K562 (cell line): Measurements from ENCODE around the gene RALY. TPM values are rescaled to one million over a fixed set of nuclear protein-coding genes. Genes with fewer than 3 reads are reported as not detected.

Experiments used
- CBX1 ChIP-seq: sonication (generic); IDR thresholded peaks from 2 replicates; pipeline ENCODE4 v1.6.1; 2016; ENCODE audit warnings: antibody characterized with exemption, low read depth, mild to moderate bottlenecking
- FOXA1 ChIP-seq: fragments of 450-650 bp; IDR thresholded peaks from 2 replicates; pipeline ENCODE4 v1.6.1; 2016; ENCODE audit warnings: mild to moderate bottlenecking, borderline replicate concordance
- SETDB1 ChIP-seq: IDR thresholded peaks from one replicate; pipeline ENCODE4 v1.6.1; 2012; ENCODE audit warnings: low read length, control low read depth, inconsistent platforms
- SRF ChIP-seq, 2 experiments: fragments of 250-450, 450-650 bp in 1 of 2; sonication (Bioruptor Pico) in 1 of 2; sonication (generic) in 1 of 2; formaldehyde crosslinking; IDR thresholded peaks; 2 replicates each; pipeline versions ENCODE4 v1.5.0 to v1.5.1; 2020 to 2022; ENCODE audit warnings: mild to moderate bottlenecking in 1 of 2, missing genetic modification reagents in 1 of 2
- ZNF24 ChIP-seq: fragments of 450-650 bp; IDR thresholded peaks from 2 replicates; pipeline ENCODE4 v1.6.1; 2016
- ZNF707 ChIP-seq: fragments of 250-450 bp; sonication (Bioruptor Pico); conservative IDR thresholded peaks from 2 replicates; pipeline ENCODE4 v1.8.0; 2022; ENCODE audit warnings: inconsistent platforms, mild to moderate bottlenecking, moderate library complexity
- ZNF76 ChIP-seq: fragments of 250-450 bp; sonication (Bioruptor Pico); IDR thresholded peaks from 2 replicates; pipeline ENCODE4 v1.4.0; 2020; ENCODE audit warnings: mild to moderate bottlenecking, moderate library complexity, borderline replicate concordance
- polyA plus RNA-seq, 8 experiments: library from polyadenylated mRNA; depleted of rRNA in 4 of 8; stranded (reverse) in 5 of 8; unstranded in 3 of 8; fragments of >200 nt; fragmentation: Nextera tagmentation in 2 of 8; fragmentation: Illumina TruSeq in 1 of 8; extraction: Ambion mirVana in 2 of 8; extraction: Trizol in 1 of 8; gene quantifications; 2 replicates each; pipeline versions ENCODE4 v1.2.1 to v1.2.3, GENCODE V29; 2011 to 2014; ENCODE audit warnings: inconsistent platforms in 1 of 8, missing spikeins in 1 of 8
- total RNA-seq, 7 experiments: library from RNA; depleted of rRNA in 6 of 7; stranded (reverse); fragments of >200 nt in 6 of 7; fragmentation: Illumina TruSeq in 2 of 7; extraction: Trizol in 2 of 7; gene quantifications; 2 replicates each; pipeline versions ENCODE4 v1.2.1 to v1.2.3, GENCODE V29; 2011 to 2021; ENCODE audit warnings: low replicate concordance in 1 of 7
- TF ChIP-seq, protein P1 (sequence below), 2 experiments: fragments of 450-650 bp in 1 of 2; sonication (generic) in 1 of 2; formaldehyde crosslinking in 1 of 2; IDR thresholded peaks; 2 replicates each; pipeline versions ENCODE4 v1.7.1 to v1.9.0; 2016 to 2022; ENCODE audit warnings: inconsistent platforms in 1 of 2, mild to moderate bottlenecking in 1 of 2, missing genetic modification reagents in 1 of 2
- TF ChIP-seq, protein P2 (sequence below): fragments of 250-450 bp; sonication (Bioruptor Pico); IDR thresholded peaks from 2 replicates; pipeline ENCODE4 v1.5.0; 2021; ENCODE audit warnings: mild to moderate bottlenecking, moderate library complexity
- TF ChIP-seq, protein P3 (sequence below): fragments of 250-450 bp; sonication (Bioruptor Pico); IDR thresholded peaks from 2 replicates; pipeline ENCODE4 v1.8.0; 2021; ENCODE audit warnings: mild to moderate bottlenecking, moderate library complexity

RALY gene
- total and polyA plus RNA-seq, 9 of the 15 experiments (the other 6 are each of a cell fraction or from before 2014, with no cell fraction given): 0.80 to 207 (median 128) TPM

DNA sequence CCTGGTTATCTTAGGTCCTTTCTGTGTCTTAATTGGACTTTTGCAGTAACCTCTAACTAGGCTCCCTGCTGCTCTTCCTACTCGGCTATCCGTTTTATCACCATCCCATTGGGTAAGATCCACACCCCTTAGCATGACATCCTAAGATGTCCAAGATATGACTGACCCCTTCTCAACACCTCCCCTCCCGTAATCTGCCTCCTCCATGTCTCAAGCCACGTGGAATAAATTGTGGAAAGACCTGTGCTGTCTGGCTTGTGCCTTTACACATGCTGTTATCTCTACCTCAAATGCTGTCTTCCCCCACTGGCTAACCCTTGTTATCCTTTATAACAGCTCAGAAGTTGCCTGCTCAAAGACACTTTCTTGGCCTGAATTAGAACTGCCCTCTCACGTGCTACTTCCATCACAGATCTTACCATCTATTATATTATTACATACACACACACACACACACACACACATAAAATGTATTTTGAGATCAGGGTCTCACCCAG, 91.9 kb downstream of the RALY start (continued):
- TF ChIP-seq, protein P1, sequence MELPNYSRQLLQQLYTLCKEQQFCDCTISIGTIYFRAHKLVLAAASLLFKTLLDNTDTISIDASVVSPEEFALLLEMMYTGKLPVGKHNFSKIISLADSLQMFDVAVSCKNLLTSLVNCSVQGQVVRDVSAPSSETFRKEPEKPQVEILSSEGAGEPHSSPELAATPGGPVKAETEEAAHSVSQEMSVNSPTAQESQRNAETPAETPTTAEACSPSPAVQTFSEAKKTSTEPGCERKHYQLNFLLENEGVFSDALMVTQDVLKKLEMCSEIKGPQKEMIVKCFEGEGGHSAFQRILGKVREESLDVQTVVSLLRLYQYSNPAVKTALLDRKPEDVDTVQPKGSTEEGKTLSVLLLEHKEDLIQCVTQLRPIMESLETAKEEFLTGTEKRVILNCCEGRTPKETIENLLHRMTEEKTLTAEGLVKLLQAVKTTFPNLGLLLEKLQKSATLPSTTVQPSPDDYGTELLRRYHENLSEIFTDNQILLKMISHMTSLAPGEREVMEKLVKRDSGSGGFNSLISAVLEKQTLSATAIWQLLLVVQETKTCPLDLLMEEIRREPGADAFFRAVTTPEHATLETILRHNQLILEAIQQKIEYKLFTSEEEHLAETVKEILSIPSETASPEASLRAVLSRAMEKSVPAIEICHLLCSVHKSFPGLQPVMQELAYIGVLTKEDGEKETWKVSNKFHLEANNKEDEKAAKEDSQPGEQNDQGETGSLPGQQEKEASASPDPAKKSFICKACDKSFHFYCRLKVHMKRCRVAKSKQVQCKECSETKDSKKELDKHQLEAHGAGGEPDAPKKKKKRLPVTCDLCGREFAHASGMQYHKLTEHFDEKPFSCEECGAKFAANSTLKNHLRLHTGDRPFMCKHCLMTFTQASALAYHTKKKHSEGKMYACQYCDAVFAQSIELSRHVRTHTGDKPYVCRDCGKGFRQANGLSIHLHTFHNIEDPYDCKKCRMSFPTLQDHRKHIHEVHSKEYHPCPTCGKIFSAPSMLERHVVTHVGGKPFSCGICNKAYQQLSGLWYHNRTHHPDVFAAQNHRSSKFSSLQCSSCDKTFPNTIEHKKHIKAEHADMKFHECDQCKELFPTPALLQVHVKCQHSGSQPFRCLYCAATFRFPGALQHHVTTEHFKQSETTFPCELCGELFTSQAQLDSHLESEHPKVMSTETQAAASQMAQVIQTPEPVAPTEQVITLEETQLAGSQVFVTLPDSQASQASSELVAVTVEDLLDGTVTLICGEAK (IDR thresholded peaks at IDR 0.05): no peak
- TF ChIP-seq, protein P1 (CRISPR knock-in tag; IDR thresholded peaks at IDR 0.05): no peak
- TF ChIP-seq SETDB1 (no peak), ZNF707 (CRISPR knock-in tag) (no peak), CBX1 (no peak), SRF (CRISPR knock-in tag; IDR thresholded peaks at IDR 0.05) (no peak), ZNF24 (no peak), ZNF76 (CRISPR knock-in tag) (no peak), FOXA1 (no peak)
- TF ChIP-seq, protein P2, sequence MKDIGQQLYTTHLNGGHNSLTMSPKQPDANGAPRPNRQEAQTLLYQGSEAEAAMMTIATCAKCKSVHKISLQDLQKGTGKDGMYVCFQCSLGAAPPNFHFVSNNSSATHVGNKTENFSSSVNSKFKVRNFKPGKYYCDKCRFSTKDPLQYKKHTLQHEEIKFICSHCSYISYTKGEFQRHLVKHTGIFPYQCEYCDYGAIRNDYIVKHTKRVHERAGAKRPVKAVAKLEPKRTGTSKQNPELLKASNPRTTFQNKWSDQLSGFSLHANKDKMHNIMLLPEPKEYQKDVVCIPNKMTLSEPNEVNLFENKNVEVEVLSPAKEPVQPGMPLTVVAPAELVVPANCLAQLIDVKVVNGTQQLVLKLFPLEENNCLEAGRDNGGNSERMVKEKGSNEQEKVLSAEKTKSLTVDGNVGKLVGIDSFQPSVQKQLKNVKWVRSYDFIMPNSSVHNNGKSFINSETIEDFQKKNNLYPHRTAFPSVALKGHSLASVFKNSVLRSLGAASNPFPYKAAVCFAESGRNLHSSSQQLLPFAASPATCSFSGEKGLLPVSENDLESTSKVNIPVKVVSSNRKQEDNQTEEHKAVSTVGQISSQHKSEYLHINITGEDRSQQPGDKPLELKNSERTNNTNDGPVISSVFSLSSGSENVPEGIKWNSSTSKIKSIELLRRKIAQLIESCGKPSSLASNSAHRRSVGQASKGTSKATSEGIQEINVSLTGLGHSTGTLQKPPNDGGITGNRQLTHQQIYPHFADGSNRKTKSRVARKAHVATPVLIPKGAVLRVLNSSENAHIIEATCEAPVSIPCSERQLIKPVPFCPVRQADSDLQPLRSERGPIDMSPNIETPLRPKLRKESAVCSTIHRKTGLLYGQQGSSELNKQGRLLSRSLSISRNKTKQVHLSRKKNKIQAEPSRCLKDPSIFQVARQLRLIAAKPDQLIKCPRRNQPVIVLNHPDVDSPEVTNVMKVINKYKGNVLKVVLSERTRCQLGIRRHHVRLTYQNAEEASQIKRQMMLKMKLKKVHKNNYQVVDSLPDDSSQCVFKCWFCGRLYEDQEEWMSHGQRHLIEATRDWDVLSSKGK (CRISPR knock-in tag): no peak
- TF ChIP-seq, protein P3, sequence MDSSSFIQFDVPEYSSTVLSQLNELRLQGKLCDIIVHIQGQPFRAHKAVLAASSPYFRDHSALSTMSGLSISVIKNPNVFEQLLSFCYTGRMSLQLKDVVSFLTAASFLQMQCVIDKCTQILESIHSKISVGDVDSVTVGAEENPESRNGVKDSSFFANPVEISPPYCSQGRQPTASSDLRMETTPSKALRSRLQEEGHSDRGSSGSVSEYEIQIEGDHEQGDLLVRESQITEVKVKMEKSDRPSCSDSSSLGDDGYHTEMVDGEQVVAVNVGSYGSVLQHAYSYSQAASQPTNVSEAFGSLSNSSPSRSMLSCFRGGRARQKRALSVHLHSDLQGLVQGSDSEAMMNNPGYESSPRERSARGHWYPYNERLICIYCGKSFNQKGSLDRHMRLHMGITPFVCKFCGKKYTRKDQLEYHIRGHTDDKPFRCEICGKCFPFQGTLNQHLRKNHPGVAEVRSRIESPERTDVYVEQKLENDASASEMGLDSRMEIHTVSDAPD (CRISPR knock-in tag): no peak
